Mammary epithelial cell (primary cell): ENCODE data around the gene PRND.

ENCODE experiments used
- CTCF ChIP-seq, 2 donors: IDR thresholded peaks in 1 of 2; conservative IDR thresholded peaks in 1 of 2; 2 replicates each; pipeline ENCODE4 v1.5.1; 2011 to 2012; ENCODE audit warnings: inconsistent platforms in 2 of 2, low read length in 2 of 2, mild to moderate bottlenecking in 2 of 2, control low read depth in 1 of 2, low read depth in 1 of 2; ENCODE audit not compliant: insufficient read depth in 1 of 2; ENCODE audit errors: extremely low read depth in 1 of 2
- EZH2 ChIP-seq: IDR thresholded peaks from 2 replicates; pipeline ENCODE4 v1.6.1; 2012; ENCODE audit warnings: low read length, inconsistent platforms, borderline replicate concordance

- no peak for TF ChIP-seq EZH2
- TF ChIP-seq CTCF (conservative IDR thresholded peaks at IDR 0.05 in 1 of 2, IDR thresholded peaks at IDR 0.05 in 1 of 2; ENCODE audit: extremely low read depth in 1 of 2, insufficient read depth in 1 of 2, low read depth in 1 of 2, low read length in 2 of 2): no peak
Observed at GRCh38 chr20:4710106-4710475, 11.6 kb upstream of the PRND start.
